Activated B cell treated with CpG ODN at 0.5 μM for 24 hours (primary cell): ENCODE measurements around the gene TFPI2. TPM values are rescaled to one million over a fixed set of nuclear protein-coding genes. Genes with fewer than 3 reads are reported as not detected.

Experiments
- ATAC-seq: fragments of 200-7000 bp; cut with Tn5 transposase; one replicate; pipeline ENCODE4 v1.10.0; 2021; ENCODE audit warnings: low read depth, mild to moderate bottlenecking, moderate library complexity
- CTCF ChIA-PET: fragments of 350-600 bp; sonication (Branson Sonifier 250); formaldehyde crosslinking; loops from one replicate; lab custom pipeline; 2021; ENCODE audit warnings: antibody characterized with exemption; lab: Charles Lee
- POLR2A ChIA-PET: fragments of 350-600 bp; sonication (Branson Sonifier 250); formaldehyde crosslinking; loops from one replicate; lab custom pipeline; 2021; ENCODE audit warnings: antibody characterized with exemption; lab: Charles Lee
- DNase-seq: peaks from one replicate; pipeline ENCODE4 v3.0.0; 2022
- H3K27ac Mint-ChIP-seq: one replicate; pipeline ENCODE4 v1.8.0; 2020; ENCODE audit warnings: mixed read lengths
- H3K27me3 Mint-ChIP-seq: one replicate; pipeline ENCODE4 v1.8.0; 2021; ENCODE audit warnings: mixed read lengths
- H3K36me3 Mint-ChIP-seq: one replicate; pipeline ENCODE4 v1.8.0; 2021; ENCODE audit warnings: low read depth, mixed read lengths
- H3K4me1 Mint-ChIP-seq: one replicate; pipeline ENCODE4 v1.8.0; 2021; ENCODE audit warnings: mixed read lengths
- H3K4me3 Mint-ChIP-seq: one replicate; pipeline ENCODE4 v1.8.0; 2020; ENCODE audit warnings: mild to moderate bottlenecking, mixed read lengths
- H3K9me3 Mint-ChIP-seq: one replicate; pipeline ENCODE4 v1.8.0; 2020; ENCODE audit warnings: mixed read lengths
- intact Hi-C: fragments of 100-400 bp; cut with micrococcal nuclease; formaldehyde crosslinking; loops from one replicate; pipeline ENCODE4 v1.15.1; 2024
- total RNA-seq: library from RNA; stranded (reverse); gene quantifications from 2 replicates; pipeline ENCODE4 v1.2.3, GENCODE V29; 2022
- TF ChIP-seq, protein P1 (sequence below): fragments of 200-600 bp; IDR thresholded peaks from one replicate; pipeline ENCODE4 v1.8.0; 2022; ENCODE audit warnings: antibody characterized with exemption, mild to moderate bottlenecking

Gene TFPI2
- total RNA-seq, 1 donor from 2014 or later: 1.4 TPM

- peaks cover 7% of the 10 kb centered on the region for H3K4me1 Mint-ChIP-seq
- ChIA-PET CTCF (no interaction called here), POLR2A (no interaction called here)
- no peaks in the 10 kb centered on the region for H3K9me3 Mint-ChIP-seq
- DNase-seq: no peak
- intact Hi-C loops: no loop called here
- no peak overlapping the region for H3K27ac Mint-ChIP-seq
- no peaks in the 10 kb centered on the region for H3K27me3 Mint-ChIP-seq
- TF ChIP-seq, protein P1, sequence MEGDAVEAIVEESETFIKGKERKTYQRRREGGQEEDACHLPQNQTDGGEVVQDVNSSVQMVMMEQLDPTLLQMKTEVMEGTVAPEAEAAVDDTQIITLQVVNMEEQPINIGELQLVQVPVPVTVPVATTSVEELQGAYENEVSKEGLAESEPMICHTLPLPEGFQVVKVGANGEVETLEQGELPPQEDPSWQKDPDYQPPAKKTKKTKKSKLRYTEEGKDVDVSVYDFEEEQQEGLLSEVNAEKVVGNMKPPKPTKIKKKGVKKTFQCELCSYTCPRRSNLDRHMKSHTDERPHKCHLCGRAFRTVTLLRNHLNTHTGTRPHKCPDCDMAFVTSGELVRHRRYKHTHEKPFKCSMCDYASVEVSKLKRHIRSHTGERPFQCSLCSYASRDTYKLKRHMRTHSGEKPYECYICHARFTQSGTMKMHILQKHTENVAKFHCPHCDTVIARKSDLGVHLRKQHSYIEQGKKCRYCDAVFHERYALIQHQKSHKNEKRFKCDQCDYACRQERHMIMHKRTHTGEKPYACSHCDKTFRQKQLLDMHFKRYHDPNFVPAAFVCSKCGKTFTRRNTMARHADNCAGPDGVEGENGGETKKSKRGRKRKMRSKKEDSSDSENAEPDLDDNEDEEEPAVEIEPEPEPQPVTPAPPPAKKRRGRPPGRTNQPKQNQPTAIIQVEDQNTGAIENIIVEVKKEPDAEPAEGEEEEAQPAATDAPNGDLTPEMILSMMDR: no peak
- no peak overlapping the region for H3K4me3 Mint-ChIP-seq
- ATAC-seq: no peak
- no peaks in the 10 kb centered on the region for H3K36me3 Mint-ChIP-seq
Observed at GRCh38 chr7:93837245-93837644, 53.3 kb downstream of the TFPI2 start.

DNA sequence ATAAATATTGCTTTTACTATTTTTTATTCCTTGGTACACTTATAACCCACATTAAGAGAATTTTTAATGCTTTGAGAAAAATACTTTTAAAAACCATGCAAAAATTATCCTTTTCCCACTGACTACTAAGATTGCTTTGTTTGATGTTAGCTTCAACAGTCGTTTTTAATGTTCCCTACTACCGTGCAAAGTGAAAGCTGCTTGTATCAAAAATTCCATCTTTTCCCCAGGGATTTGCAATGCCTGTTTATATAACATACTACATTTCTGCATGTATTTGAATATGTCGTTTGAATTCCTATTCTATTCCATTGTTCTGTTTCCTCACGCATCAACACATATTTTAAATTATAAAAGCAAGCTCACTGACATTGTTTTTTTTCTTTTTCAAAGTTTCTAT lies 54.4 kb downstream of the TFPI2 start:
- Mint-ChIP-seq H3K9me3 (no peaks in the 10 kb centered on the region), H3K27ac (no peak overlapping the region), H3K27me3 (no peaks in the 10 kb centered on the region), H3K36me3 (no peaks in the 10 kb centered on the region), H3K4me1 (peaks cover 6% of the 10 kb centered on the region), H3K4me3 (no peak overlapping the region)
- intact Hi-C loops: no loop called here
- CTCF ChIA-PET: no interaction called here
- TF ChIP-seq, protein P1: no peak
- ATAC-seq (no peak), DNase-seq (no peak)
- POLR2A ChIA-PET: no interaction called here

GRCh38 chr7:93835702-93836101 lies 54.9 kb downstream of the TFPI2 start:
- H3K4me1 Mint-ChIP-seq: peaks cover 2% of the 10 kb centered on the region

More at GRCh38 chr7:93835702-93836101, 54.9 kb downstream of the TFPI2 start:
- CTCF ChIA-PET: no interaction called here
- DNase-seq (no peak), ATAC-seq (no peak)
- Mint-ChIP-seq H3K36me3 (no peaks in the 10 kb centered on the region), H3K27ac (no peak overlapping the region), H3K9me3 (no peaks in the 10 kb centered on the region), H3K27me3 (no peaks in the 10 kb centered on the region), H3K4me3 (no peak overlapping the region)
- intact Hi-C loops: no loop called here
- POLR2A ChIA-PET: no interaction called here
- TF ChIP-seq, protein P1: no peak

Other genes starting within 250 kb of the TFPI2 start
- gene GNGT1, start 15.8 kb upstream of the TFPI2 start, total RNA-seq: not detected in 2 replicates
- gene GNG11, start 31.0 kb upstream of the TFPI2 start, total RNA-seq: 2.4 and 2.6 TPM in 2 replicates
- gene BET1, start 113.6 kb upstream of the TFPI2 start, total RNA-seq: 23.0 and 23.7 TPM in 2 replicates